Cerebellar nuclear complex (tissue), 1 donor: ENCODE data around the gene MPP2.
"Not testable (repeated sequence)": the region's sequence is repeated elsewhere in the genome, so short reads cannot be mapped to it uniquely, and the experiment has no call there.

Experiments used
- DNase-seq, 2 experiments: peaks; one replicate each; lab custom pipeline; 2025; lab: John Stamatoyannopoulos, UW

The MPP2 gene

GRCh38 chr17:43846221-43846712 lies 61.1 kb downstream of the MPP2 start:
- DNase-seq = peak in 1 of 2 experiments; percentile 35

- no peak for DNase-seq
Observed at GRCh38 chr17:43845766-43846165, 61.6 kb downstream of the MPP2 start.

- DNase-seq = no peak
Observed at GRCh38 chr17:43844241-43844640, 63.1 kb downstream of the MPP2 start.

- DNase-seq = no peak
Observed at GRCh38 chr17:43842975-43843325, 64.4 kb downstream of the MPP2 start.

- not testable (repeated sequence) for DNase-seq
Observed at GRCh38 chr17:43842091-43842974, 65.0 kb downstream of the MPP2 start.

- no peak for DNase-seq
Observed at GRCh38 chr17:43841282-43841681, 66.1 kb downstream of the MPP2 start.

- no peak for DNase-seq
Observed at GRCh38 chr17:43840814-43841213, 66.5 kb downstream of the MPP2 start.

GRCh38 chr17:43839670-43840108 lies 67.6 kb downstream of the MPP2 start:
- DNase-seq = peak; percentile 93

- no peak for DNase-seq
Observed at GRCh38 chr17:43834106-43834505, 73.2 kb downstream of the MPP2 start.

GRCh38 chr17:43832976-43833829 lies 74.1 kb downstream of the MPP2 start, which contains the start of gene MPP3:
Gene MPP3 (minus strand): TSS chr17:43833146. CDS start chr17:43831906, 1,240 bp downstream.
- DNase-seq = peak in 1 of 2 experiments; percentile 27

GRCh38 chr17:43832168-43832975 lies 75.0 kb downstream of the MPP2 start:
- DNase-seq = peak in 1 of 2 experiments; percentile 5

- DNase-seq = no peak
Observed at GRCh38 chr17:43831633-43832032, 75.7 kb downstream of the MPP2 start.

- DNase-seq = no peak
Observed at GRCh38 chr17:43830510-43831140, 76.7 kb downstream of the MPP2 start.

GRCh38 chr17:43829738-43830137 lies 77.6 kb downstream of the MPP2 start:
- no peak for DNase-seq

- DNase-seq = no peak
Observed at GRCh38 chr17:43827596-43827995, 79.7 kb downstream of the MPP2 start.

GRCh38 chr17:43826206-43826605 lies 81.1 kb downstream of the MPP2 start:
- no peak for DNase-seq

- no peak for DNase-seq
Observed at GRCh38 chr17:43825567-43825966, 81.8 kb downstream of the MPP2 start.
